Measurements from ENCODE around the gene FHOD3. TPM values are rescaled to one million over a fixed set of nuclear protein-coding genes. Genes with fewer than 3 reads are reported as not detected.

Gene FHOD3
- total RNA-seq, 2 experiments from 2014 or later = not detected

- no peak overlapping the region for H3K4me3 Mint-ChIP-seq
- H3K27me3 Mint-ChIP-seq = peaks cover 42% of the 10 kb centered on the region
- no peak for DNase-seq
- H3K9me3 Mint-ChIP-seq = no peaks in the 10 kb centered on the region
- H3K4me1 Mint-ChIP-seq = no peaks in the 10 kb centered on the region
- H3K36me3 Mint-ChIP-seq = no peaks in the 10 kb centered on the region
- H3K27ac Mint-ChIP-seq = no peak overlapping the region
These were observed 28.3 kb downstream of the FHOD3 start for GRCh38 chr18:36325846-36326245.

- H3K4me1 Mint-ChIP-seq = no peaks in the 10 kb centered on the region
- no peaks in the 10 kb centered on the region for H3K36me3 Mint-ChIP-seq
- H3K27me3 Mint-ChIP-seq = peaks cover 35% of the 10 kb centered on the region
- no peak for DNase-seq
- no peak overlapping the region for H3K27ac Mint-ChIP-seq
- no peak overlapping the region for H3K4me3 Mint-ChIP-seq
- no peaks in the 10 kb centered on the region for H3K9me3 Mint-ChIP-seq
These were observed 29.3 kb downstream of the FHOD3 start for GRCh38 chr18:36326771-36327170.

DNA sequence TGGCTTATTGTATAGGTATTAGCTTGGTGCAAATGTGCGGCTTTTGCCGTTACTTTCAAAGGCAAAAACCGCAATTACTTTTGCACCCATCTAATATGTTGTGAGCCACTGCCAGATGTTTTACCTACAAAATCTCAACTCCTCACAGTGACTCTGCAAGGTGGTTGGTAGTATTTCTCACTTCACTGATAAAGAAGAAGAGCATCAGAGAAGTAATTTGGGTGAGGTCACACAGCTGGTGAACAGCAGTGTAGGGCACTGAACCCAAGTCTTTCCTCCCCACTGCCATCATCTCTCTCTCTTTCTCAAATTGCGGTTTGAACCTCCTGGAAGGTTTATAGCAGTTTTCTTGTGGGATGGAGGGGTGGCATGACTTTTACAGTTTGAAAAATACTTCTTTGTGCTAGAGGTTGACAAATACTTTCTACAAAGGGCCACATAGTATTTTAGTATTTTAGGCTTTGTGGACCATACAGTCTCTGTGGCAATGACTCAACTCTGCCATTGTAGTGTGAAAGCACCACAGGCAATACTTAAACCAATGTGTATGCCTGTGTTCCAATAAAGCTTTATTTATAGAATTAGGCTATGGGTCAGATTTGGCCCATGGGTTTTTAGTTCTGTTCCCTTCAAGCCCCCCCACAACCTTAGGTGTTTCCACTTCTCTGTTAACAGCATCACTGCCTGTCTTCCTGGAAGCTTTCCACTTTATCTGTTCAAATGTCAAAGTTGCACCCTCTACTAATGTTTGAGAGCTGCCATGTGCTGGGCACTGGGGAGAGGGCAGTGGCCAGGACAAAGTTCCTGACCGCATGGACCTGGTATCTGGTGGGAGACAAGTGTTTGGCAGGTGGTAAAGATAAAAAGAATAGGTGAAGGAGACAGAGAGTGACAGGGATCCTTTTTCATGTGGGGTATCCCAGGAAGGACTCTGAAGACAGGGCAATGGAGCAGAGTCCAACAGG, 30.1 kb downstream of the FHOD3 start:
- no peak for DNase-seq
- Mint-ChIP-seq H3K36me3 (no peaks in the 10 kb centered on the region), H3K27ac (no peak overlapping the region), H3K9me3 (no peaks in the 10 kb centered on the region), H3K4me1 (no peaks in the 10 kb centered on the region), H3K27me3 (peaks cover 30% of the 10 kb centered on the region), H3K4me3 (no peak overlapping the region)

DNA sequence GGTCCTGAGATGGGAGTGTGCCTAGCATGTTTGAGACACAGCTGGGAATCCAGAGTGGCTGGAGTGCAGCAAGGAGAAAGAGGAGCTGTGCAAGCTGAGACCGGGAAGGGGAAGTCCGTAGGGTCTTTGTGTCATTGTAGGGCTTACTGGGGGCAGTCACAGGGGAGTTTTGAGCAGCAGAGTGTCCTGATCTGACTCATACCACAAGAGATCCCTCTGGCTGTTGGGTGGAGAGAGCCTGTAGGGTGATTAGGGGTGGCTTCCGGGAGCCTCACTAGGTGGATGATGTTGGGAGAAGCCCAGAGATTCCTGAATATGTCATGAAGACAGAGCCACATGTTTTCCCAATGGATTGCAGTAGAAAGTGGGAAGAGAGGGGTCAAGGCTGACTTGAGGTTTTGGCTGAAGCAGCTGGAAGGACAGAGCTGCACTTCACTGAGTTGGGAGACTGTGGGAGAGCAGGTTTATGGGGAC, 30.9 kb downstream of the FHOD3 start:
- Mint-ChIP-seq H3K4me1 (no peaks in the 10 kb centered on the region), H3K9me3 (no peaks in the 10 kb centered on the region), H3K27me3 (peaks cover 32% of the 10 kb centered on the region), H3K27ac (no peak overlapping the region), H3K4me3 (no peak overlapping the region), H3K36me3 (no peaks in the 10 kb centered on the region)
- DNase-seq = no peak

GRCh38 chr18:36328916-36329315, 31.4 kb downstream of the FHOD3 start:
- H3K4me1 Mint-ChIP-seq = no peaks in the 10 kb centered on the region

GRCh38 chr18:36329684-36330434, 32.3 kb downstream of the FHOD3 start:
- Mint-ChIP-seq H3K9me3 (no peaks in the 10 kb centered on the region), H3K4me3 (no peak overlapping the region), H3K36me3 (no peaks in the 10 kb centered on the region), H3K27ac (no peak overlapping the region), H3K27me3 (peaks cover 23% of the 10 kb centered on the region), H3K4me1 (no peaks in the 10 kb centered on the region)
- no peak for DNase-seq

More at GRCh38 chr18:36328916-36329315, 31.4 kb downstream of the FHOD3 start:
- Mint-ChIP-seq H3K36me3 (no peaks in the 10 kb centered on the region), H3K4me3 (no peak overlapping the region), H3K27ac (no peak overlapping the region), H3K9me3 (no peaks in the 10 kb centered on the region), H3K27me3 (peaks cover 29% of the 10 kb centered on the region)
- DNase-seq = no peak

DNA sequence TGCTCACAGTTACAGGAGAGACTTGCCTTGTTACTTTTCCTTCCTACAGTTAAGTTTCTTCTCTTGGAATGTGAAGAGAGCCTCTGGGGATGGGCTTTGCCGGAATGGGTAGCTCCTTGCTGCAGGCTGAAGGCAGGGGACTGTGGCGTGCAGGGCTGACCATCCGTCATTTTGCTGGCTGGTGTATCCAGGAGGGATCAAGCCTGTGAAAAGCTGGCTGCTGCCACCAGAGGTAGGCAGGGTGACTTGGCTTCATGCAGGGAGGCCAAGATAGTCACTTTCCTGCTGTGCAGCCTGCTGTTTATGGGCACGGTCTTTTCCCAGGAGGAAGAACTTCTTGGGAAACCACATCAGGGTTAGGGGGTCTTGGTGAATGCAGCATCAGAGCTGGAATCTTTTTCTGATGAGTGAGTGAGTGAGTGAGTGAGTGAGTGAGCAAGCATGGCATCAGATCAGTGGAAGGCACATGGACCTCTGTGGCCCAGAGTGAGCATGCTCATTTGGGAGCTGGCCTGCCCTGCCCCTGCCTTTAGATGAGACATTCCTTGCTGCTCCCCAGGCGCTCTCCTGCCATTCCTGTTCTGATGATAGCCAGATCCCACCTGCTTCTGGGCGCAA, 33.0 kb downstream of the FHOD3 start:
- Mint-ChIP-seq H3K4me3 (no peak overlapping the region), H3K27ac (no peak overlapping the region), H3K9me3 (no peaks in the 10 kb centered on the region), H3K27me3 (peaks cover 21% of the 10 kb centered on the region), H3K4me1 (no peaks in the 10 kb centered on the region), H3K36me3 (no peaks in the 10 kb centered on the region)
- DNase-seq = no peak

DNA sequence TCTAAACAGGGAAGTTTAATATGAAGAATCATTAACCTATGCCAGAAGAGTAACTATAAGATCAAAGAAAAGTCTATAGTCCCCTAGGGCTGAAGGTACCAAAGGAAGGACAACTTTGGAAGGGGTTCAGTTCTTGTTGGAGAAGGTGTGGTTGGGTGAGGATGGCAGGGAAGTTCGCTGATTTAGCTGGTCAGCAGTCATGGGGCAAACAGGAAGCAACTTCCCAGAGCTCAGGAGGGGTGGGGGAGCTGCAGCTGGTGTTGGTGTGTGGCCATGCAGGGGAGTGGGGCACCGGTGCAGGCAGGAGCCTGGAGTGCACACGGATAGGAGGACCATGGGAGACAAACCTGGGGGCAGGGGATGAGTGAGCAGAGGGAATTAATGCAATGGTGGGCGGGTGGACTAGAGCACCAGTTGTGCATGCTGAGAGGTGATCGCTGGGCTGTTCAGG, 34.0 kb downstream of the FHOD3 start:
- H3K4me3 Mint-ChIP-seq = no peak overlapping the region
- H3K4me1 Mint-ChIP-seq = no peaks in the 10 kb centered on the region
- peaks cover 21% of the 10 kb centered on the region for H3K27me3 Mint-ChIP-seq
- no peaks in the 10 kb centered on the region for H3K9me3 Mint-ChIP-seq
- H3K36me3 Mint-ChIP-seq = no peaks in the 10 kb centered on the region
- H3K27ac Mint-ChIP-seq = no peak overlapping the region
- no peak for DNase-seq

- no peaks in the 10 kb centered on the region for H3K4me1 Mint-ChIP-seq
- H3K4me3 Mint-ChIP-seq = no peak overlapping the region
- DNase-seq = no peak
- H3K9me3 Mint-ChIP-seq = no peaks in the 10 kb centered on the region
- H3K27me3 Mint-ChIP-seq = peaks cover 15% of the 10 kb centered on the region
- no peak overlapping the region for H3K27ac Mint-ChIP-seq
- H3K36me3 Mint-ChIP-seq = no peaks in the 10 kb centered on the region
These were observed 35.9 kb downstream of the FHOD3 start for GRCh38 chr18:36333414-36333813.

DNA sequence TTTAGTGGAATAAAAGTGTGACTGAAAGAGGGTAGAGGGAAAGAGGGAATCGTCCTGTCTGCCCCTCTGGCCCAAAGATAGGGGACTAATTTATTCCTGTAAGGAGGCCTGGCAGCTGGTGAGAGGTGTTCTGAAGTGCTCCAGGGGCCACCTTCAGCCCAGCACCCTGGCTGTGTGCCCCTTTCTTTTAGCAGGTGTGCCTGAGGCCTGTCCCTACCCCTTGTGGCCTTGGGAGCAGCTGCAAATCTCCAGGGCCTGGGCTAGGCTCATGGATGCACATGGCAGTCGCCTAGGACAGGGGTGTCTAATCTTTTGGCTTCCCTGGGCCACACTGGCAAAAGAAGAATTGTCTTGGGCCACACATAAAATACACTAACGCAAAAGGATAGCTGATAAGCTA, 37.3 kb downstream of the FHOD3 start:
- H3K9me3 Mint-ChIP-seq = no peaks in the 10 kb centered on the region
- H3K27me3 Mint-ChIP-seq = peaks cover 3% of the 10 kb centered on the region
- no peaks in the 10 kb centered on the region for H3K36me3 Mint-ChIP-seq
- no peak for DNase-seq
- no peaks in the 10 kb centered on the region for H3K4me1 Mint-ChIP-seq
- no peak overlapping the region for H3K4me3 Mint-ChIP-seq
- H3K27ac Mint-ChIP-seq = no peak overlapping the region

DNA sequence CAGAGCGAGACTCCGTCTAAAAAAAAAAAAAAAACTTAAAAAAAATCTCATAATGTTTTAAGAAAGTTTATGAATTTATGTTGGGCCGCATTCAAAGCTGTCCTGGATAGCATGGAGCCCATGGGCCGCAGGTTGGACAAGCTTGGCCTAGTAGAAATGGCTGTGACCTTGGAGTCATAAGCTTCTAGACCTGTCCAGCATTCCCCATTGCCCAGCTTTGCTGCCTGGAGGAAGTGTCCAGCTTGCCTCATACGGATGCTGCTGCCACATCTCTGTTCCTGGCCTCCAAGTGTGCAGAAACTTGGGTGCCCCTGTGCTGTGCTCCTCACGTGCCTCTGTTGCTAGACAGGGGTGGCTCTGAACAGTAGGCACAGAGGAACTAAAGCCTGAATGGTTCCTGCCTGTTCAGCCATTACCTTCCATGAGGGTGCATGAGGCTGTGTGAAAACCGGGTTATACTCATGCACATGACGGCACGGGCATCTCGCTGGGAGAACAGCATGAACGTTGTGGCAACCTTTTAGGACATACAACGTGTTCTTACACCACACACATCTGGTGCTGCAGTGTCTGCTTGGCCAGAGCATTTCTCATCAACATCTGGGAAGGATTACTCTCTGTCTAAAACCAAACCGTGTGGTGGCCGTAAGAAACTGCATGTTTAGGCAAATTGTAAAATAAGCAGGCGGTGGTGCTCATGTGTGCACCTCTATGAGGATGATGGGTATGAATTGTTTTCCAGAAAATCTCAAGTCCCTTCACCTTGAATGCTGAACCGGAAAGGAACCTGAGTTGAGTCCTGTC, 38.2 kb downstream of the FHOD3 start:
- no peaks in the 10 kb centered on the region for H3K36me3 Mint-ChIP-seq
- no peaks in the 10 kb centered on the region for H3K4me1 Mint-ChIP-seq
- H3K4me3 Mint-ChIP-seq = no peak overlapping the region
- H3K27ac Mint-ChIP-seq = no peak overlapping the region
- no peaks in the 10 kb centered on the region for H3K9me3 Mint-ChIP-seq
- H3K27me3 Mint-ChIP-seq = peaks cover 7% of the 10 kb centered on the region
- no peak for DNase-seq

- Mint-ChIP-seq H3K4me3 (no peak overlapping the region), H3K9me3 (peaks cover 2% of the 10 kb centered on the region), H3K4me1 (no peaks in the 10 kb centered on the region), H3K27me3 (peaks cover 13% of the 10 kb centered on the region), H3K27ac (no peak overlapping the region), H3K36me3 (no peaks in the 10 kb centered on the region)
- no peak for DNase-seq
These were observed 40.3 kb downstream of the FHOD3 start for GRCh38 chr18:36337679-36338402.

- Mint-ChIP-seq H3K36me3 (no peaks in the 10 kb centered on the region), H3K4me3 (no peak overlapping the region), H3K4me1 (no peaks in the 10 kb centered on the region), H3K27me3 (peaks cover 11% of the 10 kb centered on the region), H3K27ac (no peak overlapping the region), H3K9me3 (peaks cover 2% of the 10 kb centered on the region)
- no peak for DNase-seq
These were observed 41.0 kb downstream of the FHOD3 start for GRCh38 chr18:36338403-36338933.

GRCh38 chr18:36340246-36340645, 42.7 kb downstream of the FHOD3 start:
- Mint-ChIP-seq H3K27ac (no peak overlapping the region), H3K4me1 (no peaks in the 10 kb centered on the region), H3K27me3 (peaks cover 11% of the 10 kb centered on the region)

More at GRCh38 chr18:36340246-36340645, 42.7 kb downstream of the FHOD3 start:
- no peak for DNase-seq
- Mint-ChIP-seq H3K4me3 (no peak overlapping the region), H3K36me3 (no peaks in the 10 kb centered on the region), H3K9me3 (peaks cover 2% of the 10 kb centered on the region)
